Brain microvascular endothelial cell (primary cell): Measurements from ENCODE around the gene THRB.

ENCODE experiments used
- DNase-seq: peaks from one replicate; pipeline ENCODE4 v3.0.0-alpha.2; 2020
- H3K27ac ChIP-seq: fragments of 250-450 bp; sonication (Bioruptor Pico); 2 replicates; pipeline ENCODE4 v1.5.1; 2020; ENCODE audit warnings: mild to moderate bottlenecking, moderate library complexity
- H3K27me3 ChIP-seq: fragments of 250-450 bp; sonication (Bioruptor Pico); replicated peaks from 2 replicates; pipeline ENCODE4 v1.5.1; 2020; ENCODE audit warnings: mild to moderate bottlenecking
- H3K36me3 ChIP-seq: fragments of 250-450 bp; sonication (Bioruptor Pico); replicated peaks from 2 replicates; pipeline ENCODE4 v1.5.1; 2020; ENCODE audit warnings: mild to moderate bottlenecking
- H3K4me3 ChIP-seq: 2 replicates; pipeline ENCODE4 v1.5.1; 2011; ENCODE audit warnings: low read depth, mild to moderate bottlenecking, control low read depth, low read length, moderate library complexity
- CTCF ChIP-seq: IDR thresholded peaks from 2 replicates; pipeline ENCODE4 v1.5.1; 2011; ENCODE audit warnings: low read depth, mild to moderate bottlenecking, moderate library complexity, low read length, control low read depth, inconsistent platforms; ENCODE audit errors: missing control alignments
- in situ Hi-C: cut with HindIII; loops from 2 replicates; pipeline ENCODE4 v1.10.0; 2017; ENCODE audit warnings: low sequenced_read_pairs, low pct_ligation_motif_present

Gene THRB

GRCh38 chr3:24117508-24117907, 377.1 kb downstream of the THRB start:
- in situ Hi-C loops, result no loop called here
- TF ChIP-seq CTCF, result no peak
- H3K36me3 ChIP-seq, result no peaks in the 10 kb centered on the region
- DNase-seq, result no peak
- H3K27me3 ChIP-seq, result no peaks in the 10 kb centered on the region
- H3K27ac ChIP-seq, result no peak overlapping the region
- H3K4me3 ChIP-seq, result no peak overlapping the region

- TF ChIP-seq CTCF, result no peak
- no peaks in the 10 kb centered on the region for H3K27me3 ChIP-seq
- H3K27ac ChIP-seq, result no peak overlapping the region
- DNase-seq, result no peak
- in situ Hi-C loops, result no loop called here
- H3K36me3 ChIP-seq, result no peaks in the 10 kb centered on the region
- H3K4me3 ChIP-seq, result no peak overlapping the region
Observed at GRCh38 chr3:24111711-24112110, 382.9 kb downstream of the THRB start.

- no peak for DNase-seq
- no peaks in the 10 kb centered on the region for H3K27me3 ChIP-seq
- H3K4me3 ChIP-seq, result no peak overlapping the region
- in situ Hi-C loops, result no loop called here
- TF ChIP-seq CTCF, result no peak
- no peak overlapping the region for H3K27ac ChIP-seq
- no peaks in the 10 kb centered on the region for H3K36me3 ChIP-seq
Observed at GRCh38 chr3:24110051-24110450, 384.6 kb downstream of the THRB start.

GRCh38 chr3:24101676-24102168, 392.9 kb downstream of the THRB start:
- in situ Hi-C loops, result no loop called here
- Histone ChIP-seq H3K36me3 (no peaks in the 10 kb centered on the region), H3K4me3 (no peak overlapping the region), H3K27me3 (no peaks in the 10 kb centered on the region), H3K27ac (no peak overlapping the region)
- no peak for DNase-seq
- no peak for TF ChIP-seq CTCF

- DNase-seq, result no peak
- no peak overlapping the region for H3K4me3 ChIP-seq
- TF ChIP-seq CTCF, result no peak
- no peaks in the 10 kb centered on the region for H3K36me3 ChIP-seq
- no peaks in the 10 kb centered on the region for H3K27me3 ChIP-seq
- in situ Hi-C loops, result no loop called here
- no peak overlapping the region for H3K27ac ChIP-seq
Observed at GRCh38 chr3:24100696-24101402, 393.8 kb downstream of the THRB start.

- H3K36me3 ChIP-seq, result no peaks in the 10 kb centered on the region
- H3K27ac ChIP-seq, result no peak overlapping the region
- in situ Hi-C loops, result no loop called here
- TF ChIP-seq CTCF, result no peak
- no peak for DNase-seq
- no peaks in the 10 kb centered on the region for H3K27me3 ChIP-seq
- H3K4me3 ChIP-seq, result no peak overlapping the region
Observed at GRCh38 chr3:24096695-24097290, 397.9 kb downstream of the THRB start.
